ENCODE data around the gene CCSAP. TPM values are rescaled to one million over a fixed set of nuclear protein-coding genes. Genes with fewer than 3 reads are reported as not detected.

Gene CCSAP
- total and polyA plus RNA-seq, 2 of the 4 experiments (the other 2 are of a cell fraction): 2.3 to 3.8 TPM

DNA sequence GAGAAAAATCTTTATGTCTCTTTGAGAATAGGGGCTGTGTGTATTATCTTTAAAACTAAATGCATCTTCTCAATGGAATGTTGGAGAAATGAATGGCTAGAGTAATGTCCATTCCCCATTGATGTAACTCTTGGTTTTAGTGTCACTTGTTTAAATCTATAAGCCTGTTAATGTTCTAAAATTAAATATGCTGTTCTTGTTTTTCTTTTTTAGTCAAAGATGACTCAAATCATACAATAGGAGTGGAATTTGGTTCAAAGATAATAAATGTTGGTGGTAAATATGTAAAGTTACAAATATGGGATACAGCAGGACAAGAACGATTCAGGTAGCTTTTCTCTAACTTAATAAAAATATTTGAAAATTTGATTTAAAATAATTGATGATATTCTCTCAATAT, 54.3 kb downstream of the CCSAP start:
- Histone ChIP-seq H3K18ac (ENCODE audit: low read depth, low read length) (no peak overlapping the region), H3K9ac (ENCODE audit: low read depth, low read length) (no peak overlapping the region), H3K9me3 (ENCODE audit: control insufficient read depth, insufficient read depth, low read length) (no peaks in the 10 kb centered on the region), H4K20me1 (ENCODE audit: insufficient read depth, low read length) (peaks cover 13% of the 10 kb centered on the region; the same call in 1 of the 2 replicates), H3K14ac (replicated peaks; ENCODE audit: low read depth, low read length) (no peak overlapping the region), H3K27me3 (ENCODE audit: control insufficient read depth, insufficient read depth, low read length) (no peaks in the 10 kb centered on the region), H3K56ac (ENCODE audit: extremely low read depth, insufficient read depth, low read length) (no peak overlapping the region), H3K4me2 (ENCODE audit: low read depth, low read length) (no peak overlapping the region), H4K8ac (ENCODE audit: low read depth in 2 of 2, low read length in 2 of 2) (no peak overlapping the region), H2AFZ (replicated peaks; ENCODE audit: low read length, poor library complexity) (no peak overlapping the region), H4K5ac (ENCODE audit: low read depth, low read length) (no peak overlapping the region), H2BK120ac (ENCODE audit: low read depth, low read length) (no peak overlapping the region), H2BK20ac (ENCODE audit: low read depth, low read length) (no peak overlapping the region), H3K36me3 (ENCODE audit: control insufficient read depth, insufficient read depth, low read length) (peaks cover 12% of the 10 kb centered on the region), H2AK5ac (ENCODE audit: low read depth, low read length) (no peak overlapping the region), H3K4ac (ENCODE audit: low read depth, low read length) (no peak overlapping the region), H3K4me3 (ENCODE audit: insufficient read depth, low read depth, low read length) (no peak overlapping the region), H4K91ac (ENCODE audit: insufficient read depth, low read depth, low read length) (no peak overlapping the region), H3K4me1 (ENCODE audit: control insufficient read depth, insufficient read depth, low read length) (peaks cover 9% of the 10 kb centered on the region), H3K27ac (ENCODE audit: insufficient read depth, low read length) (no peak overlapping the region), H2AK9ac (replicated peaks; ENCODE audit: low read depth, low read length, poor library complexity) (no peak overlapping the region), H2BK5ac (ENCODE audit: low read depth, low read length, poor library complexity, severe bottlenecking) (no peak overlapping the region), H3K9me1 (ENCODE audit: insufficient read depth, low read length) (peaks cover 6% of the 10 kb centered on the region; the same call in 1 of the 2 replicates), H3K23ac (ENCODE audit: low read depth, low read length) (no peak overlapping the region), H3K79me1 (ENCODE audit: low read depth in 1 of 2, low read length in 2 of 2) (peaks cover 20 to 54% of the 10 kb centered on the region in 2 experiments), H2BK15ac (ENCODE audit: low read depth, low read length) (no peak overlapping the region)
- intact Hi-C loops (cut with micrococcal nuclease) (no loop called here), dilution Hi-C loops (cut with HindIII; ENCODE audit: low sequenced_read_pairs, unreplicated experiment) (no loop called here), in situ Hi-C loops (cut with MboI; ENCODE audit: low sequenced_read_pairs) (no loop called here)
- no CpG with 5 or more reads among the region's 1 CpG for WGBS, 2 experiments (ENCODE audit: extremely low coverage in 2 of 2, insufficient read length in 1 of 2)
- no TSS peak for BruUV-seq (replicated peaks)
- no peak for DNase-seq
- TF ChIP-seq, protein P1, sequence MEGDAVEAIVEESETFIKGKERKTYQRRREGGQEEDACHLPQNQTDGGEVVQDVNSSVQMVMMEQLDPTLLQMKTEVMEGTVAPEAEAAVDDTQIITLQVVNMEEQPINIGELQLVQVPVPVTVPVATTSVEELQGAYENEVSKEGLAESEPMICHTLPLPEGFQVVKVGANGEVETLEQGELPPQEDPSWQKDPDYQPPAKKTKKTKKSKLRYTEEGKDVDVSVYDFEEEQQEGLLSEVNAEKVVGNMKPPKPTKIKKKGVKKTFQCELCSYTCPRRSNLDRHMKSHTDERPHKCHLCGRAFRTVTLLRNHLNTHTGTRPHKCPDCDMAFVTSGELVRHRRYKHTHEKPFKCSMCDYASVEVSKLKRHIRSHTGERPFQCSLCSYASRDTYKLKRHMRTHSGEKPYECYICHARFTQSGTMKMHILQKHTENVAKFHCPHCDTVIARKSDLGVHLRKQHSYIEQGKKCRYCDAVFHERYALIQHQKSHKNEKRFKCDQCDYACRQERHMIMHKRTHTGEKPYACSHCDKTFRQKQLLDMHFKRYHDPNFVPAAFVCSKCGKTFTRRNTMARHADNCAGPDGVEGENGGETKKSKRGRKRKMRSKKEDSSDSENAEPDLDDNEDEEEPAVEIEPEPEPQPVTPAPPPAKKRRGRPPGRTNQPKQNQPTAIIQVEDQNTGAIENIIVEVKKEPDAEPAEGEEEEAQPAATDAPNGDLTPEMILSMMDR (conservative IDR thresholded peaks at IDR 0.05; ENCODE audit: low read depth, low read length): no peak
- TF ChIP-seq MAFK (IDR thresholded peaks at IDR 0.05; ENCODE audit: low read depth, low read length) (no peak), MAZ (IDR thresholded peaks at IDR 0.05; ENCODE audit: borderline replicate concordance, low read depth, low read length) (no peak), SMC3 (IDR thresholded peaks at IDR 0.05; ENCODE audit: low read depth, low read length) (no peak), FOS (IDR thresholded peaks at IDR 0.05; ENCODE audit: low read depth, low read length) (no peak), MXI1 (IDR thresholded peaks at IDR 0.05; ENCODE audit: borderline replicate concordance, low read depth, low read length) (no peak), CEBPB (IDR thresholded peaks at IDR 0.05; ENCODE audit: low read depth, low read length) (no peak), CHD1 (IDR thresholded peaks at IDR 0.05; ENCODE audit: low read depth, low read length) (no peak), RAD21 (IDR thresholded peaks at IDR 0.05; ENCODE audit: low read length) (no peak)
- TF ChIP-seq, protein P2, sequence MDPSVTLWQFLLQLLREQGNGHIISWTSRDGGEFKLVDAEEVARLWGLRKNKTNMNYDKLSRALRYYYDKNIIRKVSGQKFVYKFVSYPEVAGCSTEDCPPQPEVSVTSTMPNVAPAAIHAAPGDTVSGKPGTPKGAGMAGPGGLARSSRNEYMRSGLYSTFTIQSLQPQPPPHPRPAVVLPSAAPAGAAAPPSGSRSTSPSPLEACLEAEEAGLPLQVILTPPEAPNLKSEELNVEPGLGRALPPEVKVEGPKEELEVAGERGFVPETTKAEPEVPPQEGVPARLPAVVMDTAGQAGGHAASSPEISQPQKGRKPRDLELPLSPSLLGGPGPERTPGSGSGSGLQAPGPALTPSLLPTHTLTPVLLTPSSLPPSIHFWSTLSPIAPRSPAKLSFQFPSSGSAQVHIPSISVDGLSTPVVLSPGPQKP (IDR thresholded peaks at IDR 0.05; ENCODE audit: borderline replicate concordance, low read depth, low read length): no peak
- TF ChIP-seq, protein P3, sequence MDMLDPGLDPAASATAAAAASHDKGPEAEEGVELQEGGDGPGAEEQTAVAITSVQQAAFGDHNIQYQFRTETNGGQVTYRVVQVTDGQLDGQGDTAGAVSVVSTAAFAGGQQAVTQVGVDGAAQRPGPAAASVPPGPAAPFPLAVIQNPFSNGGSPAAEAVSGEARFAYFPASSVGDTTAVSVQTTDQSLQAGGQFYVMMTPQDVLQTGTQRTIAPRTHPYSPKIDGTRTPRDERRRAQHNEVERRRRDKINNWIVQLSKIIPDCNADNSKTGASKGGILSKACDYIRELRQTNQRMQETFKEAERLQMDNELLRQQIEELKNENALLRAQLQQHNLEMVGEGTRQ (IDR thresholded peaks at IDR 0.05; ENCODE audit: low read depth, low read length): no peak
- no peak for ATAC-seq (ENCODE audit: low read depth)
- ChIA-PET CTCF (interaction anchor here (1.0 kb wide), 1 partner anchor 10 kb away, joined by 4 read pairs; no protein-coding TSS in a partner anchor), POLR2A (ENCODE audit: unreplicated experiment) (no interaction called here)

Measured in IMR-90 (cell line).